Esophagus (tissue), 2 donors: ENCODE measurements around the gene NEIL1. TPM values are rescaled to one million over a fixed set of nuclear protein-coding genes. Genes with fewer than 3 reads are reported as not detected.
"Not testable (repeated sequence)": the region's sequence is repeated elsewhere in the genome, so short reads cannot be mapped to it uniquely, and the experiment has no call there.

Source experiments
- H3K27ac ChIP-seq, 2 donors: one replicate each; pipeline ENCODE4 v1.5.1; 2013; ENCODE audit warnings: low read depth in 2 of 2, mild to moderate bottlenecking in 2 of 2, inconsistent platforms in 1 of 2, low read length in 1 of 2, moderate library complexity in 1 of 2
- H3K27me3 ChIP-seq, 2 donors: one replicate each; pipeline ENCODE4 v1.6.1; 2013; ENCODE audit warnings: low read length in 2 of 2, control low read depth in 1 of 2, mild to moderate bottlenecking in 1 of 2; ENCODE audit not compliant: insufficient read depth in 2 of 2, control insufficient read depth in 1 of 2
- H3K36me3 ChIP-seq, 2 donors: one replicate each; pipeline ENCODE4 v1.6.1; 2013; ENCODE audit warnings: low read length in 1 of 2; ENCODE audit not compliant: control insufficient read depth in 2 of 2, insufficient read depth in 2 of 2
- H3K4me1 ChIP-seq, 2 donors: one replicate each; pipeline ENCODE4 v1.6.1; 2013; ENCODE audit warnings: low read length in 1 of 2; ENCODE audit not compliant: control insufficient read depth in 2 of 2, insufficient read depth in 2 of 2
- H3K4me3 ChIP-seq, 2 donors: one replicate each; pipeline ENCODE4 v1.5.1; 2013; ENCODE audit warnings: low read length in 2 of 2, mild to moderate bottlenecking in 2 of 2, low read depth in 1 of 2, moderate library complexity in 1 of 2
- H3K9me3 ChIP-seq, 2 donors: one replicate each; pipeline ENCODE4 v1.6.1; 2013; ENCODE audit warnings: mild to moderate bottlenecking in 2 of 2, low read depth in 1 of 2, low read length in 1 of 2, moderate library complexity in 1 of 2; ENCODE audit not compliant: control insufficient read depth in 2 of 2, insufficient read depth in 1 of 2
- WGBS, 2 donors: extraction: QIAGEN DNeasy Blood & Tissue Kit; methylation state at CpG; one replicate each; pipeline ENCODE4 v1.1.7; 2013; 5-methylcytosine and 5-hydroxymethylcytosine counted together
- polyA plus RNA-seq, 2 donors: library from polyadenylated mRNA; stranded (reverse); fragments of 200-250 nt; gene quantifications; one replicate each; pipeline ENCODE4 v1.2.3, GENCODE V29; 2013
- donor health status: healthy with polysubstance abuse.
- donor health status: Bipolar disorder and iron deficiency.

The NEIL1 gene
- polyA plus RNA-seq, 2 donors: 13.2 to 32.5 TPM

DNA sequence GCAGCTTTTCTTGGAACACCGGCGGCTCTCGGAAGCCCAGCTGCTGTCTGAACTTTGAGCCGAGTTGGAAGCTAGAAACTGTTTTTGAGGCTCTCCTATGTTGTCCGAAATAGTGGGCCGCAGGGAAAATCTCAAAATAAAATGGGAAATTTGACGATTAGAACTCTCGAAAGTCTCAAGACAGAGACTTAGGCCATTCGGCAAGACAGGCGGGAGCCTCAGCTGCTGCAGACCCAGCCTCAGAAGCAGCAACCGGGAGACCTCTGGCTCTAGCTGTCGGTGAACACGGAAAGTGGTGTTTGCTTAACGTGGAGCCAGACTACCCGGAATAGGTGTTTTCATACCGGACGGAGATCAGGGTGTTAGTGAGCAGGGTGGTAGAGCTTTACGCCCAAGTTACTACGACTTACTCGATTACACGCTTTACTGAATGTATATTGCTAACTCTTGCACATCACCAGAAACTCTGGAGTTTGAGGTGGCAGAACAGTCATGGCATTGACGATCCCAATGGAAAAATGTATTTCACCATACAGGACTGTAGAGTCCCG is 21.9 kb downstream of the NEIL1 start:
- peak overlapping the region; percentile 97 to 99 for H3K27ac ChIP-seq
- peaks cover 11 to 26% of the 10 kb centered on the region in 2 donors for H3K36me3 ChIP-seq
- 4 to 5% methylated on average over 23 of the region's 23 CpGs for WGBS, 2 donors
- H3K4me1 ChIP-seq: peaks cover 2 to 8% of the 10 kb centered on the region in 2 donors
- no peaks in the 10 kb centered on the region for H3K9me3 ChIP-seq
- H3K4me3 ChIP-seq: peak overlapping the region; percentile 81 to 83
- no peaks in the 10 kb centered on the region for H3K27me3 ChIP-seq

DNA sequence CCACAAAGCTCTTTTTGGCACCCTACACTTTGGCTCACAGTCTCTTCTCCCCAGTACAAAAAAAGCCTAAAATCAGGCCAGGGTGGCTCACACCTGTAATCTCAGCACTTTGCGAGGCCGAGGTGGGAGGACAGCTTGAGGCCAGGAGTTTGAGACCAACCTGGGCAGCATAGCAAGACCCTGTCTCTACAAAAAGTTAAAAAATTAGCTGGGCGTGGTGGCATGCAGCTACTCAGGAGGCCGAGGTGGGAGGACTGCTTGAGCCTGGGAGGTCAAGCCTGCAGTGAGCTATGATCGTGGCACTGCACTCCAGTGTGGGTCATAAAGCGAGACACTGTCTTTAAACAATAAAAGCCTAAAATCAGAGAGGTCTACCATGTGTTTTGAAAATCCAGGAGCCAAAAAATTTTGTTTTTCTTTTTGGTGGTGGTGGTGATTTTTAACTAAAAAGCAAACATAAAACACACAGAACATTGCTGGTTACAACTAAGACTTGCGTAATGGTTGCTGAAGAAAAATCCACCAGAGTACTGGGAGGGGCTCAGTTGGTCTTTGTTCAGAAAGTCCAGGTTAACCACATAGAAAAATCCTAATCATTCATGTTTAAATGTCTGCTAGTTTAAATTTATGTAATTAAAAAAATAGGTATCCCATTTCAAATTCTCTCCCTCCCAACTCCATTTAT is 23.2 kb downstream of the NEIL1 start:
- Histone ChIP-seq H3K27me3 (no peaks in the 10 kb centered on the region), H3K36me3 (peaks cover 12 to 26% of the 10 kb centered on the region in 2 donors), H3K4me1 (peaks cover 2 to 8% of the 10 kb centered on the region in 2 donors), H3K27ac (no peak overlapping the region), H3K4me3 (no peak overlapping the region), H3K9me3 (no peaks in the 10 kb centered on the region)
- 92 to 95% methylated on average over 7 of the region's 7 CpGs for WGBS, 2 donors

DNA sequence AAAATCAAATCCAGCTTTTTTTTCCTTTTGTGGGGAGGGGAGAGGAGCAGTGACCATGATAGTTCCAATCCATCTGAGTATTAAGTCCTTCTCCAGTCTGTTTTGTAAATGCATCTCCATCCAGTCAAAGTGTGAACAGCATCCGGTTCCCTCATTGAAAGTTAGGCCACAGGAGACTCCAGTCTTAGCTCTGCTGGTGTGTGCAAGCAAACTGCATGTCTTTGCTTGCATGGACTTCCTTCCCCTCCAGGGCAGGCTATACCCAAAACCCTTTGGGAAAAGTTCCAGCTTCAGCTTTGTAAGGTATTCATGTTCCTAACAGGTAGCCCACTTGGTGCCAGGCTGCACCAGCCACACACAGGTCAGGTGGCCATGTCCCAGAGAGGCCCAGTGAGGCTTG is 24.6 kb downstream of the NEIL1 start:
- no peak overlapping the region for H3K4me3 ChIP-seq
- H3K36me3 ChIP-seq: peaks cover 15 to 18% of the 10 kb centered on the region in 2 donors
- H3K4me1 ChIP-seq: peaks cover 2 to 8% of the 10 kb centered on the region in 2 donors
- WGBS, 2 donors: 54 to 67% methylated on average over 1 of the region's 1 CpG
- no peaks in the 10 kb centered on the region for H3K27me3 ChIP-seq
- H3K27ac ChIP-seq: peak overlapping the region in 1 of 2 donors; percentile 33
- no peaks in the 10 kb centered on the region for H3K9me3 ChIP-seq

DNA sequence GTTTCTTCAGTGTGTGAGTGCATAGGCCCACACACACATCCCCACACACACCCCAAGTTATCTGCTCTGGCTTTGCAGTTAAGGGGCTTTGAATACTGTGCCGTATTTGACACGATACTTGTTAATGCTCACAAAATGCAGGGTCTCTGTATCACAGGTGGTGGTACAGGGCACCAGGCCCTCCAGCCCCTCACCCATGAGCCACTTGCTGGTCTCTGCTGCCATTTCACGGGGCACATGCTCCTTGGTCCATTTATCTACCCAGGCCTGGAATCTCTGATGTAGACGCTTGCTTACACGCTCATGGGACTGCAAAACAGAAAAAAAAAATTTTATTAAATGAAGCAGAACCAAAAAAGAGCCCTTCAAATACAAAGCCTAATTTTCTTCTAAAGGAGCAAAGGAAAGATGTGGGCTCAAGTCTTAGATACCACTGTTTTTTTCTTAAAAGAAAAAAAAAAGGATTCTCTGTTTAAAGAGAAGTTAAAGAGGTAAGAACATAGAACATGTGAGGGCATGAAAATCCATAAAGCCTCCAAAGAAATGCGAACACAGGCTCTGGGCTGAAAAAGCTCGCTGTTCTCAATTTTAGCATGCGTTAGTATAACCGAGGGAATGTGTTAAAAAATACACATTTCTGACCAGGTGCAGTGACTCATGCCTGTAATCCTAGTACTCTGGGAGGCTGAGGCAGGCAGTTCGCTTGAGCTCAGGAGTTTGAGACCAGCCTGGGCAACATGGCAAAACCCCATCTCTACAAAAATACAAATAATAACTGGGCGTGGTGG is 25.3 kb downstream of the NEIL1 start:
- WGBS, 2 donors: 66 to 84% methylated on average over 11 of the region's 11 CpGs
- no peaks in the 10 kb centered on the region for H3K27me3 ChIP-seq
- no peaks in the 10 kb centered on the region for H3K9me3 ChIP-seq
- H3K27ac ChIP-seq: peak overlapping the region in 1 of 2 donors; percentile 33
- peaks cover 2 to 8% of the 10 kb centered on the region in 2 donors for H3K4me1 ChIP-seq
- no peak overlapping the region for H3K4me3 ChIP-seq
- peaks cover 15 to 16% of the 10 kb centered on the region in 2 donors for H3K36me3 ChIP-seq

DNA sequence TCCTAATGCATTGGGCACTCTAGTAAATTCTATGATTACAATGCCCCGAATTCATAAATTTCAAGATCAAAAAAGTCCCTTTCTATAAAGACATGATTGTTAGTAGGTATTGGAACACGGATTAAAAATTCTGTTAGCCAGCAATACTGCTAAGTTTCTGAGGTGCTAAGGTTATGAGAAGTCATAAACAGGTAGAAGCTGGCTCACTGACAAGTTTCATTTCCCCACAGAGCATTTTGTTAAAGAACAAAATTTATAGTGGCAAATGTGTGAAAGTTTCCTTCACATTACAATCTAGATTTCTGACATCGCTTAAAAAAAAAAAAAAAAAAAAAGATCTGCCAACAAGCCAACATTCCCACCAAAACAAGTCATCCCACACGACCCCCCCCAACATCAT is 33.9 kb downstream of the NEIL1 start:
- Histone ChIP-seq H3K9me3 (no peaks in the 10 kb centered on the region), H3K36me3 (peaks cover 7 to 14% of the 10 kb centered on the region in 2 donors), H3K4me1 (no peaks in the 10 kb centered on the region), H3K27me3 (no peaks in the 10 kb centered on the region), H3K27ac (no peak overlapping the region), H3K4me3 (no peak overlapping the region)
- WGBS, 2 donors: 84% methylated on average over 4 of the region's 4 CpGs

DNA sequence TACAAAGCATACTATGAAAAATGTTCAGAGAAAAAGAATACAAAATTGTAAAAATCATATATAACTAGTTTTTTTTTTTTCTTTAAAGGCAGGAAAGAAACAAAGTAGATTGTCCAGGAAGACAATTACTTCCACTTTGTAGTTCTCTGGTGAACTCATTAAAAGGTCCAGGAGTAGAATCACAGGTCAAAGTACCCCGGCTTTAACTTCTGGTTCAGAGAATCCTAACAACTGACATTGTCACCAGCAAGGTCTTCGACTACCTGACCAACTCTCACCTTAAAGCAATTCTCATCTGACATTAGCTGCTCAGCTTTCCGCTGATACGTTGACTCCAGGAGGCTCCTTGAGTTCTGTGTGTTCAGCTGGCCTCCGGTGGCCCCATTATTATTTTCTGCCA is 37.1 kb downstream of the NEIL1 start:
- H3K27me3 ChIP-seq, H3K9me3 ChIP-seq, H3K4me3 ChIP-seq, H3K27ac ChIP-seq, H3K4me1 ChIP-seq: not testable (repeated sequence)
- H3K36me3 ChIP-seq: peaks cover 7 to 28% of the 10 kb centered on the region in 2 donors
- WGBS, 2 donors: 76 to 82% methylated on average over 5 of the region's 5 CpGs

DNA sequence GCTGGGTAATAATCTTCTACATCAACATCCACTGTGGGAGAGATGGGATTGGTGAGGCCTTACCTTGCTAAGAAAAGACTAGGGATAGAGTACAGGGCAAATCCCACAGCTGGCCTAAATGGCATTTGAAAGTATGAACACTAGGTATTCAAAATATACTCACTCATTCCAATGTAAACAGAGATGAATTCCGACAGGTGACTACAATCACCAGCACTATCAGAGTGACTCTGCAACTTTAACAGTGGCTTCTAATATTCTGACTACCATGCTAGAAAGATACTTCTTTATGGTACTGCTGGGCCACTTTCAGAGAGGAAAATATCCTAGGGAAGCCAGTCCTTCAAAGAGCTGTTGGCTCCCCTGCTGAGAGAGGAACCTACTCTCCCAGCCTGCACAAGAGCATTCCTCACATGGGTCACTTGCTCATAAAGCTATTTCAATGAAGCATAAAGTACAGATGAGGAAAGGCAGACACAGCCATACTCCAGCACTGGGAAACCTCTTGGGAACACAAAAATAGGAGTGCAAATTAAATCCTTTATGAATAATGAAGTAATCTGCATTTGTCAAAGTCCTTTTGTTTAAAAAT is 43.0 kb downstream of the NEIL1 start:
- Histone ChIP-seq H3K27me3 (no peaks in the 10 kb centered on the region), H3K4me3 (no peak overlapping the region), H3K36me3 (peaks cover 20 to 36% of the 10 kb centered on the region in 2 donors), H3K4me1 (no peaks in the 10 kb centered on the region), H3K9me3 (no peaks in the 10 kb centered on the region), H3K27ac (no peak overlapping the region)
- WGBS, 2 donors: 59 to 67% methylated on average over 1 of the region's 1 CpG

DNA sequence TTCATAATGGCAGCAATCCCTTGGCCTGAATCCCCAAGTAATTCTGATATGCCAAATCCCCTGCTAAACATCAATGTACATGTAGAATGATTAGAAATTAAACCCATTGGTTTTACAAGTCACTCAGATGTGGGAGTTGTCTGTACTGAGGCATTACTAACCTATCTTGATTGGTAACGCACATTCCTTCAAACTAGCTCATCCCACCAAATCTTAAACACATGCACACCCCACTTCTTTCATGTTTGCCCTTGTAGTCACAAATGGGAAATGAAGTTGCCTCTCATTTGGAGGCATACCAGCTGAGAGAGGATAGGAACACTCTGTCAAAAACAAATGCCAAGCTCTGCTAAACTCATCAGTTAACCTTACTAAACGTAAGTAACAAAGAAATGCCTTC is 50.7 kb downstream of the NEIL1 start:
- Histone ChIP-seq H3K36me3 (peaks cover 12 to 16% of the 10 kb centered on the region in 2 donors), H3K27ac (no peak overlapping the region), H3K9me3 (no peaks in the 10 kb centered on the region), H3K4me1 (no peaks in the 10 kb centered on the region), H3K4me3 (no peak overlapping the region), H3K27me3 (no peaks in the 10 kb centered on the region)
- WGBS, 2 donors: 86 to 91% methylated on average over 2 of the region's 2 CpGs

DNA sequence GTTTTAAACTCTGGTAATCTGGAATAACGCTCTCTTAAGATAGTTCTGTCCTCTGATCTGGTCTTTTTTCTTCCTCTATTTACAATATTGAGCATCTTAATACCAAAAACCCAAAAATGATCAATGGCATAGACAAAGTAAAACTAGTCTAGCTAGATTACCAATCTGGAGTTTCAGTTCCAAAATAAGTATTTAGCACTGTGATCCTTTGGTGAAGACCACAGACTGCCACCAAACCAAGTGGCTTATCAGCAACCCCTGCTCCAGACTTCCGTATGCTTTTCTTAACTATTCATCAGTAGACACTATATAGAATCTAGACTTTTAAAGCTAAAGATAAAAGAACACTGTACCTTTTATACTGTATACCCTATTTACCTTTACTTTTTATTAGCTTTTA is 57.1 kb downstream of the NEIL1 start:
- 92% methylated on average over 2 of the region's 2 CpGs for WGBS, 2 donors
- no peaks in the 10 kb centered on the region for H3K4me1 ChIP-seq
- H3K27me3 ChIP-seq: no peaks in the 10 kb centered on the region
- H3K36me3 ChIP-seq: peaks cover 6 to 9% of the 10 kb centered on the region in 2 donors
- no peak overlapping the region for H3K4me3 ChIP-seq
- no peaks in the 10 kb centered on the region for H3K9me3 ChIP-seq
- H3K27ac ChIP-seq: no peak overlapping the region
